Stimulated activated effector memory CD8-positive, alpha-beta T cell treated with anti-CD3 and anti-CD28 coated beads, Interleukin-12 subunit alpha, Interleukin-12 subunit beta, amount 100 ng/mL, for 72 hours (primary cell): ENCODE results near the gene ATP5F1B.

ENCODE experiments used
- ATAC-seq: fragments of 150-1000 bp; cut with Tn5 transposase; 2 replicates; pipeline ENCODE4 v1.10.0; 2021
- DNase-seq, 2 donors: peaks; one replicate each; pipeline ENCODE4 v3.0.0; 2021 to 2022; ENCODE audit warnings: low spot score in 2 of 2
- H3K27ac Mint-ChIP-seq: one replicate; pipeline ENCODE4 v1.8.0; 2022; ENCODE audit warnings: mild to moderate bottlenecking, mixed read lengths
- H3K36me3 Mint-ChIP-seq: one replicate; pipeline ENCODE4 v1.8.0; 2022; ENCODE audit warnings: mild to moderate bottlenecking, mixed read lengths
- H3K4me1 Mint-ChIP-seq: one replicate; pipeline ENCODE4 v1.8.0; 2022; ENCODE audit warnings: mixed read lengths
- H3K4me3 Mint-ChIP-seq: one replicate; pipeline ENCODE4 v1.8.0; 2022; ENCODE audit warnings: mild to moderate bottlenecking, mixed read lengths
- H3K9me3 Mint-ChIP-seq: one replicate; pipeline ENCODE4 v1.8.0; 2022; ENCODE audit warnings: mixed read lengths

ATP5F1B gene

DNA sequence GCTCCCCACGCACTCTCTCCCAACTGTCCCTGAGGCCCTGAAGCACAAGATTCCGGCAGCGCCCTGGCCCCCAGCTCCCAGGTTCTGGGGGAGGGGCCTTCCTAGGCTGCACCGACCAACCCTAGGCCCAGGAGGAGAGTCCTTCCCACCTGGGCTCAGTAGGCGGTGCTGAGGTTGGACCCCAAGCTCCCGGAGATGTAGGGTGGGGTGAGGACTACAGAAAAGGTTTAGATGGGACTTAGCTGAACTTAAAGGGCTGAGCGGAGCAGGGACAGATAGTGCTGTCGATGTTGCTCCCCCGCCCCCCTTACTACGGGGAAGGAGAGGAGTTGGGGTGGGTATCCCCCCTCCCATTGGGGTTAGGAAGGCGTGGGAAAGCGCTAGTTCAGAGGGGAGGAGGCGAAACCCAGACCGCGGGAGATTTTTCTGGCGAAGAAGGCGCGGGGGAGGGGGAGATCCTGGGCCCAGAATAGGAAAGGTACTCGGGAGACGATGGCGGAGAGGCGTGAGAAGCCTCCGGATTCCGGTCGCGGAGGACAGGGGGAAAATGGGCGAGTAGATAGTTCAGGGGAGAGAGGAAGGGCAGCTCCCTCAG lies 11.4 kb downstream of the ATP5F1B start:
- H3K36me3 Mint-ChIP-seq: peaks cover 63% of the 10 kb centered on the region
- H3K9me3 Mint-ChIP-seq: no peaks in the 10 kb centered on the region
- H3K4me1 Mint-ChIP-seq: peaks cover 64% of the 10 kb centered on the region
- no peak for DNase-seq
- H3K4me3 Mint-ChIP-seq: peak overlapping the region; percentile 98
- peak overlapping the region; percentile 96 for H3K27ac Mint-ChIP-seq
- no peak for ATAC-seq

DNA sequence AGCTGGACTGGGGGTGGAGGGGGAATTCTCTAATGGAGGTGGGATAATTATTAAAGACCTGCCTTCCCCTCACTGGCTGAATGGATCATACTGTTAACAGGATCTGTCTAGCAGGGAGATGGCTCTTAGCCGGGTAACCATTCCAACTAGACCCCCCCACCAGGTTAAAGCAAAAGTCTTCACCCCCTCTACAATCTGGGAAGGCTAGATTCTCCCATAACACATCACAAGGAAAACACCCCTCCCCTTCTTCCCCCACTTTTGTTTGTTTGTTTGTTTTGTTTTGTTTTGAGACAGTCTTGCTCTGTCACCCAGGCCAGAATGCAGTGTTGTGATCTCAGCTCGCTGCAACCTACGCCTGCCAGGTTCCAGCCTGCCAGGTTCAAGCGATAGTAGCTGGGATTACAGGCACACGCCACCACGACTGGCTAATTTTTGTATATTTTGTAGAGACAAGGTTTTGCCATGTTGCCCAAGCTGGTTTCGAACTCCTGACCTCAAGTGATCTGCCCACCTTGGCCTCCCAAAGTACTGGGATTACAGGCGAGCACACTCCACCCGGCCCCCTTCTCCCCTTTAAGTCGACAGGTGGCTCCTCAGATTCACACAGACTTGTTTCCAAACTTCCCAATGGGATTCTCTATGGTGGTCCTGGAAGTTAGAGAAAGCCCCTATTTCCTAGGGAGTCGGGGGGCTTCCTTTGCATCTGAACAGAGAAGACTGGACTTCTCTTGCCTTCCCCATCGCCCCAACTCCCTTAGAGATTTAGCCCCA lies 12.1 kb downstream of the ATP5F1B start:
- ATAC-seq: no peak
- Mint-ChIP-seq H3K36me3 (peaks cover 63% of the 10 kb centered on the region), H3K4me1 (peaks cover 67% of the 10 kb centered on the region)

DNA sequence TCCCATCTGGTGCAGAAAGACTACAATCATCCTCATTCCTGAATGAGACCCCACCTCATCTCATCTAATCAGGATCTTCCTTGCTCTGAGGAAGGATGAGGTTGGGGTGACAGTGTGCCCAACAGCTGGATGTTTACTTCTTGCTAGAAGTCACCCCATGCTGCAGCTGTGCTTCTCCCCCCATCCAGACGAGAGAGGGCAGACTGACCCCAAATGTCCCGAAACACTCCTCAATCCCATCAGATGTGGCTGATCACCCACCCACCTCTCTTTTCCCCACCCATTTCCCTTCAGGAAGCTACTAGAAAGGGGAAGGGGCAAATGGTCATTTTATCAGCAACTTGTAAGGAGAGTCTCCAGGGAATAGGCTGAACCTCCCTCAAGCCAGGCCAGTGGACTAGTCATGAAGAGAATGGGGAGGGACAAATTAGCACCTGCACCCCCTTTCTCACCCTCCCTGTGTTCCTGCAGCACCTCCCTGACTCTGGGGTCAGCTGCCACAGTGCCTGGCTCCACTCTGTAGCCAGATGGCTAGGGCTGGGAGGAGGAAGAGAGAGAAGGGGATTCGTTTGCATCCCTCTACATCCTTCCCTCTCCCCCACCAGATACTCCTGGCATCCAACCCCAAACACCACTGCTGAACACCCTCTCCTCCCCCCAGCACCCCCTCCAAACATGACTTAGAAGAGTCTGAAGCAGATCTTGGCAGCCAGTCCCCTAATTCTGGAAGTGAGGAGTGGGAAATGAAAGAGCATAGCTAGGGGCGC lies 12.9 kb downstream of the ATP5F1B start:
- H3K36me3 Mint-ChIP-seq: peaks cover 63% of the 10 kb centered on the region
- peak overlapping the region; percentile 73 for H3K27ac Mint-ChIP-seq
- peaks cover 74% of the 10 kb centered on the region for H3K4me1 Mint-ChIP-seq
- no peak for DNase-seq
- H3K4me3 Mint-ChIP-seq: peak overlapping the region; percentile 98
- ATAC-seq: no peak
- H3K9me3 Mint-ChIP-seq: no peaks in the 10 kb centered on the region

More for the DNA sequence above, 12.1 kb downstream of the ATP5F1B start:
- H3K4me3 Mint-ChIP-seq: peak overlapping the region; percentile 98
- DNase-seq: no peak
- H3K9me3 Mint-ChIP-seq: no peaks in the 10 kb centered on the region
- H3K27ac Mint-ChIP-seq: peak overlapping the region; percentile 96

DNA sequence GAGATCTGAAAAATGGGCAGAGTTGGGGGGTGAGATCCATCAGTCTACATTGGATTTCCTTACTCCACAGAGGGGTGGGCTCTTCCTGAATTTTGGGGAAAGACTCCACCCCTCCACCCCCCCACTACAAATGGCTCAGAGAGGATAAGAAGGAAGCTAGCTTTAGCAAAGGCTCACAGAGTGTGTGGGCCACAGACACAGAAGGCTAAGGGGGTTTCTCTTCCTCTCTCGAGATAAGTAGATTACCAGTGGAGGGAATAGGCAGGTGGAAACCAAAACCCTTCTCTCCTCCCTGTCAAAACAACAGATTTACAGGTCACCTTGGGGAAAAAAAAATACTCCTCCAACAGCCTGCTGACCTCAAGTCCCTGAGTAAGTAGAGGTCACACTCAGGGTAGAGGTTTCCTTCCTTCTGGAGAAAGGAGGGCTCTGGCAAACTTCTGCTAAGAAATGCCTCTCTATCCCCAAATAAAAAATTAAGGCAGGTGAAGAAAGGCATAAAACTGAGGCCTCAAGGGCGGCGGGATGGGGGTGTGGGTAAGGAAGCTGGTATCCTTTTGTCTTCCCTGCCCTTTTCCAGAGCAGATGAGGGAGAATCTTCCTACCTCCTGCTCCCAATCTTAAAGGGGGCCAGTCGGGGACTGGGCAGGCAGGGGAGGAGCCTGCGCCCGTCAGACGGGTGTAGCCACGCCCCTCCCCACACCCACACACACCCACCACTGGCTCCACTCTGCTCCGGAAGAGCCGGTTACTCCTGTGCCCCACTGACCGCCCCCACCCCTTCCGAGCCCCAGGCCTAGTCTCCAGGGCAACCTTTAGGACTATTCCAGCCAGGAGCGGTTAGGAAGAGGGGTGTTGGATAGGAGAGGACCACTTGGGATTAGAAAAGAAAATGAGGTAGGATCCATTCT lies 13.7 kb downstream of the ATP5F1B start:
- Mint-ChIP-seq H3K9me3 (no peaks in the 10 kb centered on the region), H3K4me3 (peak overlapping the region; percentile 98), H3K36me3 (peaks cover 63% of the 10 kb centered on the region), H3K4me1 (peaks cover 79% of the 10 kb centered on the region), H3K27ac (peak overlapping the region; percentile 73)
- ATAC-seq (no peak), DNase-seq (peak; percentile 46 to 83)

DNA sequence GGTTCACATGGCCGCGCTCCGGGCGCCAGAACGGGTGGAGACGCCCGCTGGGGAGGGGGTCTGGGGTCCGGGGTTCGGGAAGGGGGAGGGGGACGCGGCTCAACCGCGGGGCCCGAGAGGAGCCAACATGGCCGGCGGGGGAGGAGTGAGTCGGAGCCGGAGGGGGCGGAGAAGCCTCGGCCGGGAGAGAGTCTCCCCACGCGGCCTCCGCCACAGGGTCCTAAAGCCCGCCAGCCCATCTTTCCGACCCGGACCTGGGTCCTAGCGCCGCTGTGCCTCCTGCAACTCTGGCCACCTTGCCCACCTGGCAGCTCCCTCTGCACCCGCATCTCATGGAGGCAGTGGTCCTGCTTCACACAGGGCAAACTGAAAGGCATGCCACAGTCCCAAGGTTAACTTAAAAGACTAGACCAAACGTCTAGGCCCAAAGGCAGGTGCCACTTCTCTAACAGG lies 15.6 kb downstream of the ATP5F1B start, which contains the start of gene BAZ2A:
Gene BAZ2A (minus strand): TSS at position 147 of the 453 bp plus-strand sequence. CDS start 12,796 bp downstream, outside the sequence.
- ATAC-seq (peak; percentile 85), DNase-seq (peak; percentile 74 to 91)
- Mint-ChIP-seq H3K4me1 (peaks cover 77% of the 10 kb centered on the region), H3K4me3 (peak within 1 kb of the TSS; percentile 98), H3K27ac (peak within 1 kb of the TSS; percentile 81), H3K9me3 (no peaks in the 10 kb centered on the region), H3K36me3 (peaks cover 64% of the 10 kb centered on the region)

DNA sequence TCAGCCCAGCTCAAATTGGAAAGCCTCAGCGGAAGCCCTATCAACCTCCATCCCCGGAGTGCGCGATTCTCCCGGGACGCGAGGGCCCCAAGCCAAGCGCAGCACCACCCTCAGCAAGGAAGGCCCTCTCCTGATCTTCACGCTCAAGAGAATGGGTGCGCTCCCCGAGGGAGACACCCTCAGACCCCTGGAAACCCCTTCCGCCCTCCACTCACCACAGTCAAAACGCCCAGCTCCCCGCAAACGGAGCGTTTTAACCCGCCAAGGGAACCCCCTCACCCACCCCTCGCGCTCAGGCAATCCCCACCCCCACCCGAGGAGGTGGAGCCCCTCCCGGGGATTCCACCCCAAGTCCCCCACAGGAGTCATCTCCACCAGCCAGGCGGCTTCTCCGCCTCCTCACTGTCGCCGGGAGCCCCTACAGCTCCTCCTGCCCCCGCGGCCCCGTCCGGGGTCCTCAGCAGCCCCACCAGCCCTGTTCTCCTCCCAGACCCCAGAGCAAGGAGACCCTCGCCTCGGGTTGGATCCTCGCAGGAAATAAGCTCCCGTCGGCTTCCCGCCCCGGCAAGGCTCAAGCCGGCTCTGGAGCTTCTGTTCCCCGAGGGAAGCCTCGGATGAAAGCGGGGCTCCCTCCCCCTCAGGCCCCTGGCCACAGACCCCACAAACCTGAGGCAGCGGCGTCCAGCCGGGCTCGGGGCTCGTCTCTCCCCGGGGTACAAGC lies 16.2 kb downstream of the ATP5F1B start:
- Mint-ChIP-seq H3K4me1 (peaks cover 72% of the 10 kb centered on the region), H3K9me3 (no peaks in the 10 kb centered on the region), H3K36me3 (peaks cover 64% of the 10 kb centered on the region), H3K27ac (peak overlapping the region; percentile 81), H3K4me3 (peak overlapping the region; percentile 98)
- peak; percentile 31 for ATAC-seq
- peak; percentile 19 to 78 for DNase-seq

DNA sequence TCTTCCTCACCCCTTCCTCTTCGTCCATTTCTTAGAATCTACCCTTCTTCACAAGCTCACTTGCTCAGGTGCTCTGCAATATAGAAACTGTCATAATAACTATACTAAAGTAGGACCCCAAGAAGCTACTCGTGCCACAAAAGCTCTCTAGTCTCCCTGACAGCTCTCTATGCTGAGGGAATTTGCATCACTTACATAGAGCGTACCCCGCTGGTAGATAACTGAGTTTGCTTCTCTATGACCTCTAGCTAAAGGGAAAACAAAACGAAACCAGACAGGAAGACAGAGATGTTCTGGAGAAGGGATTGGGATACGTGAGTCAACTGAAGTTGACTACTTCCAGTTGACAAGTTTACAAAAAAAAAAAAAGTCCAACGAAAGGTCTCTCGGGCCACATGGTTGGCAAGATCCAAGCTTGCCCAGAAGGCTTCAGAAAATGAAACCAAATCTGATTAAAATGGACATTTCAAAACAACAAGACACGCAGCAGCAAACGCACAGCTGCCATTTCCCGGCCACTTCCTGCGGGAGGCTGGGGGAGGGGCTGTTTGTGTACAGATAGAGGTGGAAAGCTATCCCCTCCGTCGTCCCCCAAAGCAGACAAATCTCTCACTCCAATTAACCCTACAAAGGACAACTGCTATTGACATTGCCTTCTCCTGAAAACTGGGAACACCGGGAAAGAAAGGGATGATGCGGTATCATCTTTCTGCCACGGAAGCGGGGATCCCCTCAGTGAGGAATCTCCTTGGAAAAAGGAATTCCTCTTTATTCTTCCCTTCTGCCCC lies 16.9 kb downstream of the ATP5F1B start:
- H3K4me3 Mint-ChIP-seq: peak overlapping the region; percentile 98
- peaks cover 72% of the 10 kb centered on the region for H3K4me1 Mint-ChIP-seq
- peak overlapping the region; percentile 81 for H3K27ac Mint-ChIP-seq
- H3K36me3 Mint-ChIP-seq: peaks cover 64% of the 10 kb centered on the region
- no peaks in the 10 kb centered on the region for H3K9me3 Mint-ChIP-seq
- peak in 1 of 2 donors; percentile 74 for DNase-seq
- peak; percentile 27 for ATAC-seq

DNA sequence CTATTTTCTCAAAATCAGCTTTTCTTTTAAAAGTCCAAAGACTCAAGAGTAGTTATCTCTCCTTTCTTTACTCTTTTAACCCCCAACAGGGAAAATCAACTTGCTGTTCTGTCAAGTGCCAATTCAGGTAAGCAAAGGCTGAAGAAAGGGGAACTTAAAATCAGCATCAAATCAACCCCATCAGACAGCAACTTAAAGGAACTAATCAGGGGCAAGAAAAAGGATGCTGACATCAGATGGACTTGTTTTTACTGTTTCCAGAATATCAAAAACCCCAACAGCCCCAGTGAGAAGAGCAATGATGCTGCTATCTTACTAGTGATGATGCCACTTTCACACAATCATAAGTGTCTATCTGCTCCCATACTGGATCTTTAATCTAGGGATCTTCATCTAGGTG lies 19.1 kb downstream of the ATP5F1B start:
- peaks cover 68% of the 10 kb centered on the region for H3K4me1 Mint-ChIP-seq
- H3K9me3 Mint-ChIP-seq: no peaks in the 10 kb centered on the region
- DNase-seq (no peak), ATAC-seq (no peak)
- H3K27ac Mint-ChIP-seq: no peak overlapping the region
- no peak overlapping the region for H3K4me3 Mint-ChIP-seq
- H3K36me3 Mint-ChIP-seq: peaks cover 84% of the 10 kb centered on the region

DNA sequence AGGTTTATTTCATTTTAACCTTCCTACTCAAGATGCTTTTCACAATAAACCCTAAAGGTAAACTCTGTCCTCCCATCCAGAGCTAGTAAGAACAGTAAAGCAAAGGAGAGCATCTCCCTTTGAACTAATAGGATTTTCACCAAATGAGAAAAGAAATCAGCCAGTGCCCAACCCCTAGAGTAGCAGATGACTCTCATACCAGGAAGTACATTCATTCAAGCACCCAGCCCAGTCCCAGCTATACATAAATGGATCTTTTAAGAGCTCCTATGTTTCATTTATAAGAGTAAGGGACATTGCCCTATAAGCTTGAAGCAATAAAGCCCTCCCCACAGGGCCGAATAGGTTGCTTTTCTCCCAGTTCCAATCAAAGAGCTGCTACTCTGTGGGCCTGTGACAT lies 23.2 kb downstream of the ATP5F1B start:
- Mint-ChIP-seq H3K36me3 (peaks cover 97% of the 10 kb centered on the region), H3K9me3 (no peaks in the 10 kb centered on the region), H3K4me3 (no peak overlapping the region), H3K4me1 (peaks cover 49% of the 10 kb centered on the region), H3K27ac (no peak overlapping the region)
- DNase-seq (no peak), ATAC-seq (peak; percentile 52)

DNA sequence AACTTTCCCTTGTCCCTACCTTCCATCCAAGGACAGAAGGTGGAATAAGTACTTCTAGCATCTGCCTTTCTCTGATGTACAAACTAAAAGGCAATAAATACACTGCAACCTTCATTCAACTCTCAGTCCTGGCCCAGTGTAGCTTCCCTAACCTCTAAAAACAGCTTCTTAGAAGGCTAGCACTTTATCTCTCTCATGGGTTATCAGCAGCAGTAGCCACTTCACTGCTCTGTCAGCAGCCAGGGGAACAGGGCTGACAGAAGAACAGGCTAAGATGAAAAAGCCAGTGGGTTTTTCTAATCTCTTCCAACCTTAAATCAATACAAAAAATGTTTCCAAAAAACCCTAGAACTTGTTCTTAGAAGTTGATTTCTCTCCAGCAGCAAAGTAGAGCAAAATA lies 28.9 kb downstream of the ATP5F1B start:
- Mint-ChIP-seq H3K36me3 (peaks cover 97% of the 10 kb centered on the region), H3K27ac (peak overlapping the region; percentile 86)

DNA sequence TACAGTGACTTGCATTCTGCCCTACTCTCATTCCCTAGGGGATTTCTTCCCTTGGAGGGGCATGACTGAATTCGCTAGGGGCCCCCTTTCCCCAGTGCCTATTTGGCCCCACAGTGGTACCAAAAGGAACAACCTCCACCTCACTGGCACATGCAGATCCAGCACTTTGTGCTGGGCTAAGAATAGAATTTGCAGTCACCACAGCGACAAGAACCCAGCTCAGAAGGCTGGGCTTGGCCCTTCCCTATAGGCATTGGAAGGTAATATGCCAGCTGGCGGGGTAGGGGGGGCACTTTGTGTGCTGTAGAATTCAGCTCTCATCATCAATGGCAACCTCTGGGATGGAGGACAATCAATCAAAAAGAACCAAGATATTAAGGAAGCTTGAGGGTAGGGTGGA lies 29.5 kb downstream of the ATP5F1B start:
- Mint-ChIP-seq H3K9me3 (no peaks in the 10 kb centered on the region), H3K4me3 (no peak overlapping the region), H3K36me3 (peaks cover 100% of the 10 kb centered on the region), H3K4me1 (peaks cover 21% of the 10 kb centered on the region), H3K27ac (peak overlapping the region; percentile 55)
- ATAC-seq (no peak), DNase-seq (no peak)

More for the DNA sequence above, 28.9 kb downstream of the ATP5F1B start:
- H3K4me1 Mint-ChIP-seq: peaks cover 21% of the 10 kb centered on the region
- ATAC-seq (no peak), DNase-seq (no peak)
- H3K9me3 Mint-ChIP-seq: no peaks in the 10 kb centered on the region
- no peak overlapping the region for H3K4me3 Mint-ChIP-seq

DNA sequence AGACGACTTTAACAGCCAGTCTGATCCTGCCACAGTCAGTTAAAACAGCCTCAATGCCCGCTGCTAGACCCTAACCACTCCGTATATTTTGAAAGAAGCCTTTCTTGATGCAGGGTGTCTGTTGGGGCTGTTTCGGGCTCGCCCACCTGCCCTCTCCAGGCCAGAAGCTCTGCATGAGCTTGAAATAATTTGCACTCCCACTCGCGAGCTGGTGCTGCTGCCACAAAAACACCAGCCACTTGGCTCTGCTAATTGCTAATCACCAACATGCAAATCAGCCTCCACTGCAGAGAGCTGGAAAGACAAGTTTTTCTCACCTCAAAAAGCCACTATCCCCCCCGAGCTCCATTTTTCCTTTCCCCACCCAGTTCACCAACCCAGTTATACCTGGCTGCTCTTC lies 31.2 kb downstream of the ATP5F1B start:
- Mint-ChIP-seq H3K27ac (peak overlapping the region; percentile 33), H3K36me3 (peaks cover 100% of the 10 kb centered on the region), H3K4me1 (peaks cover 14% of the 10 kb centered on the region)

DNA sequence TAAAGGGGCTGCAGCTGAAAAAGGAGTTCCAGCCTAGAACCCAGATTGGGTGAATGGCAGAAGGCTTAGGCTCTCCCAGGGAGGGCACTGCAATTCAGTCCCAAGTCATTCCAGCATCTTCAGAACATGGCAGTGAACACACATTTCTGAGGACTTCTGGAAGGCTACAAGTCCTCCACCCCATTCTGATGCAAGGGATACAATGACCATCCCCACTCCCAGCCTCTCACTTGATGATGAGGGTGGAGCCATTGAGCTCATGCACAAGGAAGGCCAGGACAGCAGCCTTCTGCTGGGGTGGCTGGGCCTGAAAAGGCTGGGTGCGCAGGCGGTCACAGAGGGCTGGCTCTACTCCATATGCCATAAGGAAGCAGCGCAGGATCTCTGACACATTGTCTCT lies 41.4 kb downstream of the ATP5F1B start:
- Mint-ChIP-seq H3K36me3 (peaks cover 100% of the 10 kb centered on the region), H3K27ac (peak overlapping the region; percentile 53), H3K9me3 (no peaks in the 10 kb centered on the region), H3K4me1 (no peaks in the 10 kb centered on the region), H3K4me3 (no peak overlapping the region)
- DNase-seq (no peak), ATAC-seq (no peak)

More for the DNA sequence above, 31.2 kb downstream of the ATP5F1B start:
- no peak overlapping the region for H3K4me3 Mint-ChIP-seq
- ATAC-seq: no peak
- no peaks in the 10 kb centered on the region for H3K9me3 Mint-ChIP-seq
- DNase-seq: no peak
